Muscle of arm (tissue), 12 donors: ENCODE results near the gene SEC63. TPM values are rescaled to one million over a fixed set of nuclear protein-coding genes. Genes with fewer than 3 reads are reported as not detected.
"Not testable (repeated sequence)": the region's sequence is repeated elsewhere in the genome, so short reads cannot be mapped to it uniquely, and the experiment has no call there.

Source experiments
- DNase-seq: peaks from one replicate; pipeline ENCODE4 v3.0.0-alpha.2; 2013
- polyA plus RNA-seq, 12 donors: library from polyadenylated mRNA; unstranded; fragments of 120-200 nt; gene quantifications; one replicate each; pipeline ENCODE4 v1.2.1, GENCODE V29; 2013; ENCODE audit not compliant: insufficient read length in 12 of 12

Gene SEC63
- polyA plus RNA-seq, 12 donors = 55.4 to 129 (median 87.2) TPM; not detected in 1

GRCh38 chr6:107976155-107976783 lies 18.3 kb upstream of the SEC63 start:
- no peak for DNase-seq

- DNase-seq = no peak
Observed at GRCh38 chr6:107973594-107973993, 15.6 kb upstream of the SEC63 start.

GRCh38 chr6:107972413-107973096 lies 14.5 kb upstream of the SEC63 start:
- no peak for DNase-seq

- no peak for DNase-seq
Observed at GRCh38 chr6:107971181-107971580, 13.2 kb upstream of the SEC63 start.

GRCh38 chr6:107970255-107970654 lies 12.2 kb upstream of the SEC63 start:
- no peak for DNase-seq

- DNase-seq = no peak
Observed at GRCh38 chr6:107968081-107968480, 10.1 kb upstream of the SEC63 start.

- no peak for DNase-seq
Observed at GRCh38 chr6:107965746-107966145, 7.7 kb upstream of the SEC63 start.

GRCh38 chr6:107962723-107963122 lies 4.7 kb upstream of the SEC63 start:
- DNase-seq = no peak

- DNase-seq = no peak
Observed at GRCh38 chr6:107959392-107959791, 1.4 kb upstream of the SEC63 start.

GRCh38 chr6:107958689-107959362 lies 818 bp upstream of the SEC63 start:
- DNase-seq = not testable (repeated sequence)

GRCh38 chr6:107957308-107957908 lies 600 bp downstream of the SEC63 start:
- DNase-seq = peak; percentile 76

- peak; percentile 11 for DNase-seq
Observed at GRCh38 chr6:107956586-107957307, 1.3 kb downstream of the SEC63 start.

GRCh38 chr6:107956181-107956580 lies 1.8 kb downstream of the SEC63 start:
- DNase-seq = no peak

- not testable (repeated sequence) for DNase-seq
Observed at GRCh38 chr6:107953858-107954414, 4.1 kb downstream of the SEC63 start.

- no peak for DNase-seq
Observed at GRCh38 chr6:107943626-107944439, 14.2 kb downstream of the SEC63 start.

GRCh38 chr6:107942142-107942541 lies 15.9 kb downstream of the SEC63 start:
- no peak for DNase-seq

GRCh38 chr6:107941627-107942026 lies 16.4 kb downstream of the SEC63 start:
- DNase-seq = no peak

- no peak for DNase-seq
Observed at GRCh38 chr6:107941199-107941598, 16.8 kb downstream of the SEC63 start.

- not testable (repeated sequence) for DNase-seq
Observed at GRCh38 chr6:107936910-107937292, 21.1 kb downstream of the SEC63 start.

- no peak for DNase-seq
Observed at GRCh38 chr6:107936162-107936909, 21.7 kb downstream of the SEC63 start.
